H1 (cell line): Measurements from ENCODE around the gene HINT3. TPM values are rescaled to one million over a fixed set of nuclear protein-coding genes. Genes with fewer than 3 reads are reported as not detected.
A peak's percentile ranks its signal among the peaks of the same experiment; 100 is the strongest.

ENCODE experiments used
- ASH2L ChIP-seq: fragments of 200-600, 300-600 bp; sonication (generic); IDR thresholded peaks from one replicate; pipeline ENCODE4 v1.7.1; 2017; ENCODE audit warnings: low read length
- BCL11A ChIP-seq, 2 experiments: IDR thresholded peaks; one replicate each; pipeline ENCODE4 v1.6.1; 2011; ENCODE audit warnings: low read depth in 2 of 2, low read length in 2 of 2, mild to moderate bottlenecking in 2 of 2
- CBX8 ChIP-seq: fragments of 300-800, 300-1000 bp; sonication (generic); IDR thresholded peaks from 2 replicates; pipeline ENCODE4 v1.7.1; 2016; ENCODE audit warnings: low read depth, low read length, borderline replicate concordance
- CHD2 ChIP-seq: IDR thresholded peaks from 2 replicates; pipeline ENCODE4 v1.6.1; 2012; ENCODE audit warnings: low read length, improper control_type of control experiment
- CREB1 ChIP-seq: IDR thresholded peaks from 2 replicates; pipeline ENCODE4 v1.6.1; 2012; ENCODE audit warnings: inconsistent platforms
- CTCF ChIP-seq, 3 experiments: IDR thresholded peaks; 1 replicate in 2 of 3; 2 replicates in 1 of 3; pipeline versions ENCODE4 v1.5.1 to v1.6.1; 2011; ENCODE audit warnings: low read length in 3 of 3, mild to moderate bottlenecking in 3 of 3, inconsistent platforms in 2 of 3, low read depth in 1 of 3, moderate library complexity in 1 of 3; ENCODE audit not compliant: insufficient read depth in 1 of 3; ENCODE audit errors: control extremely low read depth in 1 of 3
- EGR1 ChIP-seq: IDR thresholded peaks from 2 replicates; pipeline ENCODE4 v1.6.1; 2011; ENCODE audit warnings: low read depth, low read length, borderline replicate concordance
- GABPA ChIP-seq: IDR thresholded peaks from 2 replicates; pipeline ENCODE4 v1.6.1; 2011; ENCODE audit warnings: mild to moderate bottlenecking, low read length, moderate library complexity, borderline replicate concordance; ENCODE audit not compliant: insufficient read depth
- HDAC2 ChIP-seq, 2 experiments: fragments of 300-600 bp in 1 of 2; sonication (generic) in 1 of 2; IDR thresholded peaks; 2 replicates each; pipeline ENCODE4 v1.6.1; 2011 to 2012; ENCODE audit warnings: low read depth in 2 of 2, low read length in 2 of 2, mild to moderate bottlenecking in 2 of 2, moderate library complexity in 2 of 2, borderline replicate concordance in 1 of 2, inconsistent platforms in 1 of 2
- KDM4A ChIP-seq: IDR thresholded peaks from one replicate; pipeline ENCODE4 v1.7.1; 2012; ENCODE audit warnings: low read depth, mild to moderate bottlenecking, moderate library complexity, low read length, inconsistent platforms; ENCODE audit not compliant: severe bottlenecking
- KDM5A ChIP-seq: fragments of 200-600 bp; IDR thresholded peaks from 2 replicates; pipeline ENCODE4 v1.7.1; 2012; ENCODE audit warnings: mild to moderate bottlenecking, low read length, inconsistent platforms, mixed read lengths
- MAFK ChIP-seq: IDR thresholded peaks from 2 replicates; pipeline ENCODE4 v1.6.1; 2012; ENCODE audit warnings: low read depth, mild to moderate bottlenecking, improper control_type of control experiment, low read length
- NRF1 ChIP-seq: IDR thresholded peaks from 2 replicates; pipeline ENCODE4 v1.6.1; 2011; ENCODE audit warnings: mild to moderate bottlenecking, low read depth, low read length, improper control_type of control experiment
- POLR2AphosphoS5 ChIP-seq: IDR thresholded peaks from 2 replicates; pipeline ENCODE4 v1.6.1; 2011; ENCODE audit warnings: low read depth, low read length
- RBBP5 ChIP-seq: IDR thresholded peaks from 2 replicates; pipeline ENCODE4 v1.7.1; 2012; ENCODE audit warnings: low read depth, mild to moderate bottlenecking, inconsistent platforms, low read length, moderate library complexity, borderline replicate concordance
- SRF ChIP-seq: IDR thresholded peaks from 2 replicates; pipeline ENCODE4 v1.6.1; 2011; ENCODE audit warnings: mild to moderate bottlenecking, low read depth, low read length, moderate library complexity
- TAF1 ChIP-seq: IDR thresholded peaks from 2 replicates; pipeline ENCODE4 v1.6.1; 2011; ENCODE audit warnings: mild to moderate bottlenecking, low read depth, low read length
- TAF7 ChIP-seq: optimal IDR thresholded peaks from 2 replicates; pipeline ENCODE3; 2011; ENCODE audit warnings: low read depth, mild to moderate bottlenecking, inconsistent platforms, low read length, moderate library complexity, borderline replicate concordance
- TBP ChIP-seq: IDR thresholded peaks from 2 replicates; pipeline ENCODE4 v1.6.1; 2011; ENCODE audit warnings: low read depth, low read length, improper control_type of control experiment
- TCF12 ChIP-seq: IDR thresholded peaks from 2 replicates; pipeline ENCODE4 v1.6.1; 2011; ENCODE audit warnings: low read depth, mild to moderate bottlenecking, low read length
- YY1 ChIP-seq: IDR thresholded peaks from 2 replicates; pipeline ENCODE4 v1.6.1; 2011; ENCODE audit warnings: low read depth, mild to moderate bottlenecking, low read length
- polyA plus RNA-seq, 7 experiments: library from polyadenylated mRNA; depleted of rRNA in 3 of 7; stranded (reverse) in 5 of 7; unstranded in 2 of 7; fragments of >200 nt in 5 of 7; fragments of 200-250 nt in 2 of 7; gene quantifications; 1 replicate in 5 of 7; 2 replicates in 1 of 7; 4 replicates in 1 of 7; pipeline versions ENCODE4 v1.2.1 to v1.2.3, GENCODE V29; 2011 to 2013; ENCODE audit warnings: missing spikeins in 2 of 7, mixed read lengths in 2 of 7
- total RNA-seq: library from RNA; stranded (reverse); fragmentation: NEBNext Ultra II Directional; extraction: Animal tissue kit (Norgen Biotek cat#: 25700); gene quantifications from 2 replicates; pipeline ENCODE4 v1.2.1, GENCODE V29; 2021

The HINT3 gene
- total and polyA plus RNA-seq, 2 of the 8 experiments (the other 6 are each of a cell fraction or from before 2014, with no cell fraction given), result 1.2 to 7.8 TPM

- peak in 1 of 3 experiments; percentile 8; a peak in 1 of 4 replicates for TF ChIP-seq CTCF (IDR thresholded peaks at IDR 0.05; ENCODE audit: control extremely low read depth in 1 of 3, insufficient read depth in 1 of 3, low read depth in 1 of 3, low read length in 3 of 3)
- TF ChIP-seq CREB1, result peak; percentile 47; the same call in 1 of the 2 replicates
- TF ChIP-seq CBX8, result no peak
- TF ChIP-seq HDAC2 (IDR thresholded peaks at IDR 0.05; ENCODE audit: borderline replicate concordance in 1 of 2, low read depth in 2 of 2, low read length in 2 of 2), result peak in 1 of 2 experiments; percentile 27; a peak in 1 of 4 replicates
- TF ChIP-seq KDM5A, result peak; percentile 56; the same call in 1 of the 2 replicates
- peak; percentile 97 for TF ChIP-seq TAF1
- TF ChIP-seq EGR1, result no peak
- no peak for TF ChIP-seq SRF
- peak; percentile 95 for TF ChIP-seq RBBP5
- peak; percentile 97 for TF ChIP-seq ASH2L
- TF ChIP-seq TBP, result peak; percentile 79
- peak; percentile 93 for TF ChIP-seq TAF7
- peak; percentile 90 for TF ChIP-seq GABPA
- no peak for TF ChIP-seq MAFK
- TF ChIP-seq TCF12, result 0 out of 2 replicates have a peak, but pooled peaks have one; percentile 35
- peak; percentile 84 for TF ChIP-seq KDM4A
- TF ChIP-seq POLR2AphosphoS5, result peak; percentile 93
- peak; percentile 94 for TF ChIP-seq YY1
- TF ChIP-seq NRF1, result peak; percentile 85
- no peak for TF ChIP-seq BCL11A (IDR thresholded peaks at IDR 0.05; ENCODE audit: low read depth in 2 of 2, low read length in 2 of 2)
- peak; percentile 70; the same call in 1 of the 2 replicates for TF ChIP-seq CHD2
Measured at GRCh38 chr6:125986301-125987025, 29.9 kb downstream of the HINT3 start, which contains the start of gene TRMT11 (continued).
